IPS-20b (cell line): ENCODE results near the gene FGF21.

Source experiments
- H3K27ac ChIP-seq: one replicate; pipeline ENCODE4 v1.5.1; 2013; ENCODE audit warnings: low read length
- H3K27me3 ChIP-seq: 2 replicates; pipeline ENCODE4 v1.6.1; 2013; ENCODE audit warnings: mild to moderate bottlenecking, low read length, inconsistent platforms; ENCODE audit not compliant: insufficient read depth
- H3K36me3 ChIP-seq: 2 replicates; pipeline ENCODE4 v1.6.1; 2013; ENCODE audit warnings: low read depth, mild to moderate bottlenecking, inconsistent platforms, low read length, moderate library complexity; ENCODE audit not compliant: insufficient read depth
- H3K4me1 ChIP-seq: 2 replicates; pipeline ENCODE4 v1.6.1; 2013; ENCODE audit warnings: mild to moderate bottlenecking, control low read depth, inconsistent platforms, low read length, moderate library complexity; ENCODE audit not compliant: insufficient read depth
- H3K4me3 ChIP-seq: 2 replicates; pipeline ENCODE4 v1.5.1; 2013; ENCODE audit warnings: mild to moderate bottlenecking, low read length, inconsistent platforms
- H3K9ac ChIP-seq: 2 replicates; pipeline ENCODE4 v1.6.1; 2013; ENCODE audit warnings: low read depth, mild to moderate bottlenecking, inconsistent platforms, low read length, moderate library complexity
- H3K9me3 ChIP-seq: 2 replicates; pipeline ENCODE4 v1.6.1; 2013; ENCODE audit warnings: mild to moderate bottlenecking, low read depth, low read length, inconsistent platforms; ENCODE audit not compliant: insufficient read depth

FGF21 gene

GRCh38 chr19:48799358-48800300, 44.3 kb downstream of the FGF21 start:
- no peaks in the 10 kb centered on the region for H3K36me3 ChIP-seq
- H3K27me3 ChIP-seq: no peaks in the 10 kb centered on the region
- H3K27ac ChIP-seq: peak overlapping the region; percentile 14
- H3K4me1 ChIP-seq: peaks cover 7% of the 10 kb centered on the region; the same call in 1 of the 2 replicates
- no peaks in the 10 kb centered on the region for H3K9me3 ChIP-seq
- peak overlapping the region; percentile 21; the same call in 1 of the 2 replicates for H3K9ac ChIP-seq
- H3K4me3 ChIP-seq: peak overlapping the region; percentile 29; the same call in 1 of the 2 replicates

- no peaks in the 10 kb centered on the region for H3K36me3 ChIP-seq
- H3K27ac ChIP-seq: no peak overlapping the region
- peaks cover 19% of the 10 kb centered on the region; the same call in 1 of the 2 replicates for H3K4me1 ChIP-seq
- H3K9me3 ChIP-seq: no peaks in the 10 kb centered on the region
- H3K4me3 ChIP-seq: no peak overlapping the region
- no peak overlapping the region for H3K9ac ChIP-seq
- H3K27me3 ChIP-seq: no peaks in the 10 kb centered on the region
These were observed 47.3 kb downstream of the FGF21 start for GRCh38 chr19:48802623-48803022.

GRCh38 chr19:48804496-48804895, 49.2 kb downstream of the FGF21 start:
- H3K27ac ChIP-seq: no peak overlapping the region
- no peak overlapping the region for H3K4me3 ChIP-seq
- no peaks in the 10 kb centered on the region for H3K36me3 ChIP-seq
- H3K27me3 ChIP-seq: peaks cover 4% of the 10 kb centered on the region; the same call in 1 of the 2 replicates
- no peak overlapping the region for H3K9ac ChIP-seq
- no peaks in the 10 kb centered on the region for H3K9me3 ChIP-seq
- peaks cover 13% of the 10 kb centered on the region; the same call in 1 of the 2 replicates for H3K4me1 ChIP-seq

GRCh38 chr19:48805452-48805851, 50.1 kb downstream of the FGF21 start:
- H3K27ac ChIP-seq: no peak overlapping the region

GRCh38 chr19:48806518-48806817, 51.1 kb downstream of the FGF21 start:
- Histone ChIP-seq H3K9ac (no peak overlapping the region), H3K4me3 (no peak overlapping the region), H3K27ac (no peak overlapping the region), H3K36me3 (no peaks in the 10 kb centered on the region), H3K9me3 (no peaks in the 10 kb centered on the region), H3K27me3 (peaks cover 15% of the 10 kb centered on the region), H3K4me1 (peaks cover 12% of the 10 kb centered on the region; the same call in 1 of the 2 replicates)

More at GRCh38 chr19:48805452-48805851, 50.1 kb downstream of the FGF21 start:
- no peak overlapping the region for H3K4me3 ChIP-seq
- H3K4me1 ChIP-seq: peaks cover 12% of the 10 kb centered on the region; the same call in 1 of the 2 replicates
- H3K9me3 ChIP-seq: no peaks in the 10 kb centered on the region
- H3K36me3 ChIP-seq: no peaks in the 10 kb centered on the region
- H3K27me3 ChIP-seq: peaks cover 14% of the 10 kb centered on the region
- H3K9ac ChIP-seq: no peak overlapping the region

GRCh38 chr19:48806818-48807589, 51.7 kb downstream of the FGF21 start:
- Histone ChIP-seq H3K36me3 (no peaks in the 10 kb centered on the region), H3K9ac (peak overlapping the region; percentile 59; the same call in 1 of the 2 replicates), H3K27ac (peak overlapping the region; percentile 51), H3K9me3 (no peaks in the 10 kb centered on the region), H3K27me3 (peaks cover 15% of the 10 kb centered on the region), H3K4me3 (no peak overlapping the region), H3K4me1 (peaks cover 12% of the 10 kb centered on the region; the same call in 1 of the 2 replicates)

- Histone ChIP-seq H3K4me3 (no peak overlapping the region), H3K4me1 (peaks cover 16% of the 10 kb centered on the region; the same call in 1 of the 2 replicates), H3K9ac (peak overlapping the region; percentile 59; the same call in 1 of the 2 replicates), H3K27ac (no peak overlapping the region), H3K36me3 (no peaks in the 10 kb centered on the region), H3K9me3 (no peaks in the 10 kb centered on the region), H3K27me3 (peaks cover 15% of the 10 kb centered on the region)
These were observed 52.4 kb downstream of the FGF21 start for GRCh38 chr19:48807590-48808308.
